Heart left ventricle (tissue), 16 donors: ENCODE results near the gene ASAP2. TPM values are rescaled to one million over a fixed set of nuclear protein-coding genes. Genes with fewer than 3 reads are reported as not detected.

Experiments
- ATAC-seq, 4 donors: fragments of 200-7000 bp; cut with Tn5 transposase; one replicate each; pipeline ENCODE4 v1.9.1; 2020 to 2022; ENCODE audit warnings: moderate library complexity in 4 of 4, mild to moderate bottlenecking in 3 of 4, moderate number of reproducible peaks in 1 of 4
- DNase-seq, 5 donors: peaks; one replicate each; pipeline ENCODE4 v3.0.0-alpha.2; 2020
- H3K27ac ChIP-seq, 12 donors: fragments of 200-600 bp; sonication (generic) in 4 of 12; one replicate each; pipeline versions ENCODE4 v1.5.0 to v1.8.0; 2016 to 2022; ENCODE audit warnings: mild to moderate bottlenecking in 2 of 12
- H3K27me3 ChIP-seq, 9 donors: fragments of 200-600 bp; sonication (generic) in 2 of 9; one replicate each; pipeline versions ENCODE4 v1.5.1 to v1.8.0; 2016 to 2022; ENCODE audit warnings: mild to moderate bottlenecking in 3 of 9
- H3K36me3 ChIP-seq, 9 donors: fragments of 200-600 bp; sonication (generic) in 2 of 9; one replicate each; pipeline versions ENCODE4 v1.5.0 to v1.8.0; 2018 to 2022; ENCODE audit warnings: mild to moderate bottlenecking in 2 of 9
- H3K4me1 ChIP-seq, 12 donors: fragments of 200-600 bp; sonication (generic) in 4 of 12; one replicate each; pipeline versions ENCODE4 v1.5.0 to v1.8.0; 2016 to 2022; ENCODE audit warnings: mild to moderate bottlenecking in 3 of 12
- H3K4me3 ChIP-seq, 12 donors: fragments of 200-600 bp; sonication (generic) in 4 of 12; one replicate each; pipeline versions ENCODE4 v1.5.0 to v1.8.0; 2017 to 2022; ENCODE audit warnings: mild to moderate bottlenecking in 9 of 12, moderate library complexity in 4 of 12
- H3K9me3 ChIP-seq, 12 donors: fragments of 200-600 bp; sonication (generic) in 4 of 12; one replicate each; pipeline versions ENCODE4 v1.5.0 to v1.8.0; 2016 to 2022; ENCODE audit warnings: mild to moderate bottlenecking in 1 of 12
- POLR2A ChIP-seq, 2 donors: fragments of 450-650 bp; IDR thresholded peaks; one replicate each; pipeline ENCODE4 v1.6.1; 2017; ENCODE audit warnings: antibody characterized with exemption in 2 of 2, mild to moderate bottlenecking in 2 of 2, moderate library complexity in 2 of 2
- WGBS, 4 donors: extraction: QIAGEN DNeasy Blood & Tissue Kit in 2 of 4; methylation state at CpG; one replicate each; pipeline versions ENCODE4 v1.1.5 to v1.1.7; 2013 to 2018; 5-methylcytosine and 5-hydroxymethylcytosine counted together
- intact Hi-C, 10 donors: fragments of 100-400 bp; cut with DNase I; formaldehyde crosslinking; loops; one replicate each; pipeline versions ENCODE4 v1.11.1 to v1.14.2; 2022
- polyA plus RNA-seq, 2 donors: library from polyadenylated mRNA; stranded (reverse); fragments of 200-250 nt; gene quantifications; one replicate each; pipeline ENCODE4 v1.2.3, GENCODE V29; 2013
- total RNA-seq, 9 donors: library from RNA; depleted of rRNA in 2 of 9; stranded (reverse); fragments of >200 nt in 2 of 9; fragmentation: NEBNext Ultra II Directional in 3 of 9; extraction: Animal tissue kit (Norgen Biotek cat#: 25700) in 3 of 9; gene quantifications; one replicate each; pipeline versions ENCODE4 v1.1.0 to v1.2.4, GENCODE V29; 2016 to 2023
- TF ChIP-seq, protein P1 (sequence below), 12 donors: fragments of 200-600 bp; sonication (generic) in 4 of 12; IDR thresholded peaks; one replicate each; pipeline versions ENCODE4 v1.5.0 to v1.8.0; 2018 to 2022; ENCODE audit warnings: antibody characterized with exemption in 12 of 12, mild to moderate bottlenecking in 5 of 12
- donor health status: ischemic (EF 13 %, LVEDD 7.1; RV severe dilation, severe dysfunction).
- donor health status: healthy with polysubstance abuse.
- donor health status: DM: no; HTN: yes; CAD: no.
- donor health status: DM: no; HTN: no; CAD: no.
- donor health status: ischemic (EF 25% LVEDD 6.9; RV normal size, moderate dysfunction).
- donor health status: ischemic (EF 25% LVEDD 5.7; RV mildly dilated, moderate dysfunction).
- donor health status: healthy.
- donor health status: DM: yes; HTN: yes; CAD: no.
- donor health status: ischemic (EF 35%, LVEDD 5.7; RV mildly dilated, moderate dysfunction).
- donor health status: nonischemic (EF 11% LVEDD 7.7; RV severe dilation, severe dysfunction).
- donor health status: DM: yes; HTN: yes; CAD: no.
- donor health status: PGD.
- donor health status: ischemic (EF 29% LVEDD 5.4; RV normal size, mild dysfunction).
- donor health status: nonischemic (EF 23%, LVEDD 6.1; RV moderate dilation, normal function).

Gene ASAP2
- total and polyA plus RNA-seq, 11 donors = 6.7 to 17.0 (median 11.9) TPM

- WGBS, 4 donors = 94 to 98% (median 96%) methylated on average over 8 of the region's 8 CpGs
- Histone ChIP-seq H3K9me3 (no peaks in the 10 kb centered on the region), H3K4me1 (peaks cover 0 to 33% (median 7%) of the 10 kb centered on the region in 12 donors), H3K27ac (no peak overlapping the region), H3K4me3 (no peak overlapping the region), H3K27me3 (no peaks in the 10 kb centered on the region), H3K36me3 (peaks cover 0 to 50% (median 10%) of the 10 kb centered on the region in 9 donors)
- no peak for DNase-seq
- TF ChIP-seq POLR2A (IDR thresholded peaks at IDR 0.05) = no peak
- TF ChIP-seq, protein P1, sequence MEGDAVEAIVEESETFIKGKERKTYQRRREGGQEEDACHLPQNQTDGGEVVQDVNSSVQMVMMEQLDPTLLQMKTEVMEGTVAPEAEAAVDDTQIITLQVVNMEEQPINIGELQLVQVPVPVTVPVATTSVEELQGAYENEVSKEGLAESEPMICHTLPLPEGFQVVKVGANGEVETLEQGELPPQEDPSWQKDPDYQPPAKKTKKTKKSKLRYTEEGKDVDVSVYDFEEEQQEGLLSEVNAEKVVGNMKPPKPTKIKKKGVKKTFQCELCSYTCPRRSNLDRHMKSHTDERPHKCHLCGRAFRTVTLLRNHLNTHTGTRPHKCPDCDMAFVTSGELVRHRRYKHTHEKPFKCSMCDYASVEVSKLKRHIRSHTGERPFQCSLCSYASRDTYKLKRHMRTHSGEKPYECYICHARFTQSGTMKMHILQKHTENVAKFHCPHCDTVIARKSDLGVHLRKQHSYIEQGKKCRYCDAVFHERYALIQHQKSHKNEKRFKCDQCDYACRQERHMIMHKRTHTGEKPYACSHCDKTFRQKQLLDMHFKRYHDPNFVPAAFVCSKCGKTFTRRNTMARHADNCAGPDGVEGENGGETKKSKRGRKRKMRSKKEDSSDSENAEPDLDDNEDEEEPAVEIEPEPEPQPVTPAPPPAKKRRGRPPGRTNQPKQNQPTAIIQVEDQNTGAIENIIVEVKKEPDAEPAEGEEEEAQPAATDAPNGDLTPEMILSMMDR (IDR thresholded peaks at IDR 0.05) = no peak
- intact Hi-C loops = loop anchor here in 1 of 10 donors (10.0 kb wide), 1 partner anchor 453 kb away; no protein-coding TSS in a partner anchor
- ATAC-seq = no peak
These were observed 131.3 kb downstream of the ASAP2 start for GRCh38 chr2:9337901-9338300.

GRCh38 chr2:9341337-9341887 lies 134.8 kb downstream of the ASAP2 start:
- Histone ChIP-seq H3K4me1 (peaks cover 0 to 20% (median 6%) of the 10 kb centered on the region in 12 donors), H3K27ac (no peak overlapping the region), H3K36me3 (peaks cover 0 to 63% (median 22%) of the 10 kb centered on the region in 9 donors), H3K4me3 (no peak overlapping the region), H3K9me3 (no peaks in the 10 kb centered on the region), H3K27me3 (no peaks in the 10 kb centered on the region)
- intact Hi-C loops = no loop called here
- 90 to 94% (median 91%) methylated on average over 12 of the region's 12 CpGs for WGBS, 4 donors
- ATAC-seq (no peak), DNase-seq (no peak)
- TF ChIP-seq POLR2A (IDR thresholded peaks at IDR 0.05) = no peak
- TF ChIP-seq, protein P1 (IDR thresholded peaks at IDR 0.05) = no peak

DNA sequence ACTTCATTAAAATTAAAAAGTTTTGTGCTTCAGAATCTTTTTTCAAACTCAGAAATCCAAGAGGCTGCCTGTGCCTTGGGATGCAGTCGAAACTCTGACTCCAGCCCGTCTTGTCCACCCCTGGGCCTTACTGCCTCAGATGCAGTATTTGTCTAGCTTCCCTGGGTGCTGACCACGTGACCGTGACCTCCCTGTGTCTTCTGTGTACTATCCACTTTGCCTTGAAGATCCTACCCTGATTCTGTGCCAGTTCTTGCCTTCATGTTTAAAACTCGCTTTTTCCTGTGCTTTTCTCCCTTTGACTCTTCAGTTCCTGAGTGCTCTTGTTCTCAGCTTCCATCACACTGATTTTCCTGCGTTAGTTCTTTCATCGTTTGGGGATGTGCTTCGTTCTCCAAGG lies 136.0 kb downstream of the ASAP2 start:
- ATAC-seq (no peak), DNase-seq (no peak)
- TF ChIP-seq POLR2A (IDR thresholded peaks at IDR 0.05) = no peak
- TF ChIP-seq, protein P1 (IDR thresholded peaks at IDR 0.05) = no peak
- 93 to 97% (median 95%) methylated on average over 8 of the region's 8 CpGs for WGBS, 4 donors
- H3K27me3 ChIP-seq = no peaks in the 10 kb centered on the region
- intact Hi-C loops = no loop called here
- no peaks in the 10 kb centered on the region for H3K9me3 ChIP-seq
- H3K4me3 ChIP-seq = no peak overlapping the region
- H3K36me3 ChIP-seq = peaks cover 0 to 63% (median 22%) of the 10 kb centered on the region in 9 donors
- no peak overlapping the region for H3K27ac ChIP-seq
- peaks cover 0 to 21% (median 10%) of the 10 kb centered on the region in 12 donors for H3K4me1 ChIP-seq

GRCh38 chr2:9343524-9343923 lies 136.9 kb downstream of the ASAP2 start:
- H3K27me3 ChIP-seq = no peaks in the 10 kb centered on the region

More at GRCh38 chr2:9343524-9343923, 136.9 kb downstream of the ASAP2 start:
- DNase-seq = no peak
- H3K4me1 ChIP-seq = peaks cover 0 to 28% (median 13%) of the 10 kb centered on the region in 12 donors
- intact Hi-C loops = no loop called here
- H3K36me3 ChIP-seq = peaks cover 0 to 63% (median 22%) of the 10 kb centered on the region in 9 donors
- H3K27ac ChIP-seq = no peak overlapping the region
- ATAC-seq = no peak
- H3K4me3 ChIP-seq = no peak overlapping the region
- WGBS, 4 donors = 95 to 98% (median 97%) methylated on average over 7 of the region's 7 CpGs
- TF ChIP-seq POLR2A (IDR thresholded peaks at IDR 0.05) = no peak
- TF ChIP-seq, protein P1 (IDR thresholded peaks at IDR 0.05) = no peak
- H3K9me3 ChIP-seq = no peaks in the 10 kb centered on the region
